Brain microvascular endothelial cell (primary cell): ENCODE data around the gene MAP3K3.

Experiments used
- DNase-seq: peaks from one replicate; pipeline ENCODE4 v3.0.0-alpha.2; 2020
- H3K27ac ChIP-seq: fragments of 250-450 bp; sonication (Bioruptor Pico); 2 replicates; pipeline ENCODE4 v1.5.1; 2020; ENCODE audit warnings: mild to moderate bottlenecking, moderate library complexity
- H3K27me3 ChIP-seq: fragments of 250-450 bp; sonication (Bioruptor Pico); replicated peaks from 2 replicates; pipeline ENCODE4 v1.5.1; 2020; ENCODE audit warnings: mild to moderate bottlenecking
- H3K36me3 ChIP-seq: fragments of 250-450 bp; sonication (Bioruptor Pico); replicated peaks from 2 replicates; pipeline ENCODE4 v1.5.1; 2020; ENCODE audit warnings: mild to moderate bottlenecking
- H3K4me3 ChIP-seq: 2 replicates; pipeline ENCODE4 v1.5.1; 2011; ENCODE audit warnings: low read depth, mild to moderate bottlenecking, control low read depth, low read length, moderate library complexity
- in situ Hi-C: cut with HindIII; loops from 2 replicates; pipeline ENCODE4 v1.10.0; 2017; ENCODE audit warnings: low sequenced_read_pairs, low pct_ligation_motif_present
- TF ChIP-seq, protein P1 (sequence below): IDR thresholded peaks from 2 replicates; pipeline ENCODE4 v1.5.1; 2011; ENCODE audit warnings: low read depth, mild to moderate bottlenecking, moderate library complexity, low read length, control low read depth, inconsistent platforms; ENCODE audit errors: missing control alignments

MAP3K3 gene

DNA sequence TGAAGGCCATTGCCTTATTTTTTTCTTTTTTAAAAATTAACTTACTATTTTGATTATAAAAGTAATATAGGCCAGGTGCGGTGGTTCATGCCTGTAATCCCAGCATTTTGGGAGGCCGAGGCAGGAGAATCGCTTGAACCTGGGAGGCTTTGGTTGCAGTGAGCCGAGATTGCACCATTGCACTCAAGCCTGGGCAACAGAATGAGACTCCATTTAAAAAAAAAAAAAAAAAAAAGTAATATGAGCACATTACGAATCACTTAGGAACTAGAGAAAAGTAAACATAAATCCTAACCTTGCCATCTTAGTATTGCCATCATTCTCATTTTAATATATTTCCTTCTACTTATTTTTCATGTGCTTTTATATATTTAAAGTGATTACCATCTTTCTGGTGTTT is 34.4 kb upstream of the MAP3K3 start:
- in situ Hi-C loops = no loop called here
- Histone ChIP-seq H3K36me3 (peaks cover 41% of the 10 kb centered on the region), H3K27ac (no peak overlapping the region), H3K4me3 (no peak overlapping the region), H3K27me3 (no peaks in the 10 kb centered on the region)
- TF ChIP-seq, protein P1, sequence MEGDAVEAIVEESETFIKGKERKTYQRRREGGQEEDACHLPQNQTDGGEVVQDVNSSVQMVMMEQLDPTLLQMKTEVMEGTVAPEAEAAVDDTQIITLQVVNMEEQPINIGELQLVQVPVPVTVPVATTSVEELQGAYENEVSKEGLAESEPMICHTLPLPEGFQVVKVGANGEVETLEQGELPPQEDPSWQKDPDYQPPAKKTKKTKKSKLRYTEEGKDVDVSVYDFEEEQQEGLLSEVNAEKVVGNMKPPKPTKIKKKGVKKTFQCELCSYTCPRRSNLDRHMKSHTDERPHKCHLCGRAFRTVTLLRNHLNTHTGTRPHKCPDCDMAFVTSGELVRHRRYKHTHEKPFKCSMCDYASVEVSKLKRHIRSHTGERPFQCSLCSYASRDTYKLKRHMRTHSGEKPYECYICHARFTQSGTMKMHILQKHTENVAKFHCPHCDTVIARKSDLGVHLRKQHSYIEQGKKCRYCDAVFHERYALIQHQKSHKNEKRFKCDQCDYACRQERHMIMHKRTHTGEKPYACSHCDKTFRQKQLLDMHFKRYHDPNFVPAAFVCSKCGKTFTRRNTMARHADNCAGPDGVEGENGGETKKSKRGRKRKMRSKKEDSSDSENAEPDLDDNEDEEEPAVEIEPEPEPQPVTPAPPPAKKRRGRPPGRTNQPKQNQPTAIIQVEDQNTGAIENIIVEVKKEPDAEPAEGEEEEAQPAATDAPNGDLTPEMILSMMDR = no peak
- DNase-seq = no peak

DNA sequence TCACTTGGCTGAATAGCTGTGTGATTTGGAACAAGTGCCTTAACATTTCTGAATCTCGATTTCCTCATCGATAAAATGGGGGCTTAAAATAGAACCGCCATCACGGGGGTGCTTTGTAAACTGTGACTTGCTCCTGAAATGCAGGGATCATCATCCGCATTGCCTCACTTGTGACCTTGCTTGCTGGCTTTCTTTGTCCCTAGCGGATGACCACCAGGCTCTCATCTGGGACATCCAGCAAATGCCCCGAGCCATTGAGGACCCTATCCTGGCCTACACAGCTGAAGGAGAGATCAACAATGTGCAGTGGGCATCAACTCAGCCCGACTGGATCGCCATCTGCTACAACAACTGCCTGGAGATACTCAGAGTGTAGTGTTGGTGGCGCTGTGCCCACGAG is 33.4 kb upstream of the MAP3K3 start:
- TF ChIP-seq, protein P1 = no peak
- DNase-seq = no peak
- Histone ChIP-seq H3K4me3 (no peak overlapping the region), H3K27me3 (no peaks in the 10 kb centered on the region), H3K27ac (no peak overlapping the region), H3K36me3 (peaks cover 36% of the 10 kb centered on the region)
- in situ Hi-C loops = no loop called here

DNA sequence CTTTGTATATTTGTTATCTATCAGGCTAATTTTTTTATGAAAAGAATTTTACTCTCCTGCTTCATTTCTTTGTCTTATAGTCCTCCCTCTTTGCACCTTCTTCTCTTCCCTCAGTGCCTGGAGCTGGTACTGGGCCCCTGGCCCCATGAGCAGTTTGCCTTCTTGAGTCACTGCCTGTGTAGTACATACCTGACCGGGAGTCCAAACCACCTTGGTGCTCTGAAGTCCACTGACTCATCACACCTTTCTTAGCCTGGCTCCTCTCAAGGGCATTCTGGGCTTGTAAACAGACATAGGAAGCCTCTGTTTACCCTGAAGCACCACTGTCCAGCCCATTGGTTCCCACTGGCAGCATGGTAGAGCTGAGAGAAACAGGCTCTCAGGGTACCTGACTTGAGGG is 32.6 kb upstream of the MAP3K3 start:
- in situ Hi-C loops = no loop called here
- TF ChIP-seq, protein P1 = no peak
- Histone ChIP-seq H3K27me3 (no peaks in the 10 kb centered on the region), H3K4me3 (no peak overlapping the region), H3K27ac (no peak overlapping the region), H3K36me3 (peaks cover 33% of the 10 kb centered on the region)
- no peak for DNase-seq

DNA sequence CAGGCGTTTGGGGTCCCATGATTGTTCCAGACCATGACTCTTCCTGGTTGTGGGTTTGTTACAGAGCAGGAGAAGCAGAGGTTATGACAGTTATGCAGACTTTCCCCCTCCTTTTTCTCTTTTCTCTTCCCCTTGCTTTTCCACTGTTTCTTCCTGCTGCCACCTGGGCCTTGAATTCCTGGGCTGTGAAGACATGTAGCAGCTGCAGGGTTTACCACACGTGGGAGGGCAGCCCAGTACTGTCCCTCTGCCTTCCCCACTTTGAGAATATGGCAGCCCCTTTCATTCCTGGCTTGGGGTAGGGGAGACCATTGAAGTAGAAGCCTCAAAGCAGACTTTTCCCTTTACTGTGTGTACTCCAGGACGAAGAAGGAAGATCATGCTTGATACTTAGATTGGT is 29.4 kb upstream of the MAP3K3 start:
- TF ChIP-seq, protein P1 = no peak
- in situ Hi-C loops = no loop called here
- DNase-seq = no peak

DNA sequence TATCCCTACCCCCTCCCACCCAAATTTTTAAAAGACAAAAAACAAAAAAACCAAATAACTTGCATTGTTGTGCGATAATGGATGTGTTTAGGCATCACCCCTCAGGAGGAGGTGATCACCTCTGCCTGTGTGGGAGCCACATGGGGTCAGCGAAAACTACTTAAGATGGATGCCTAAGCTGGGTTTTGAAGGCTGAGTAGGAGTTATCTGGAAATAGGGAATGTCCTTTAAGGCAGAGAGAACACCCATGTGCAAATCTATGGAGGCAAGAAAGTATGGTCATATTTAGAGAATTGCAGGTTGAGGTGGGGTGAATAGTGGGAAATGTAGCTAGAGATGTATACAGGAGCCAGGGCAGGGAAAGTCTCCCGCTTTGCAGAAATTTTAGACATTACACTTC is 27.1 kb upstream of the MAP3K3 start:
- Histone ChIP-seq H3K27me3 (no peaks in the 10 kb centered on the region), H3K4me3 (no peak overlapping the region), H3K36me3 (peaks cover 8% of the 10 kb centered on the region), H3K27ac (no peak overlapping the region)
- in situ Hi-C loops = no loop called here
- TF ChIP-seq, protein P1 = no peak
- DNase-seq = no peak

More for the DNA sequence above, 29.4 kb upstream of the MAP3K3 start:
- H3K27ac ChIP-seq = no peak overlapping the region
- H3K27me3 ChIP-seq = no peaks in the 10 kb centered on the region
- H3K4me3 ChIP-seq = no peak overlapping the region
- peaks cover 19% of the 10 kb centered on the region for H3K36me3 ChIP-seq

DNA sequence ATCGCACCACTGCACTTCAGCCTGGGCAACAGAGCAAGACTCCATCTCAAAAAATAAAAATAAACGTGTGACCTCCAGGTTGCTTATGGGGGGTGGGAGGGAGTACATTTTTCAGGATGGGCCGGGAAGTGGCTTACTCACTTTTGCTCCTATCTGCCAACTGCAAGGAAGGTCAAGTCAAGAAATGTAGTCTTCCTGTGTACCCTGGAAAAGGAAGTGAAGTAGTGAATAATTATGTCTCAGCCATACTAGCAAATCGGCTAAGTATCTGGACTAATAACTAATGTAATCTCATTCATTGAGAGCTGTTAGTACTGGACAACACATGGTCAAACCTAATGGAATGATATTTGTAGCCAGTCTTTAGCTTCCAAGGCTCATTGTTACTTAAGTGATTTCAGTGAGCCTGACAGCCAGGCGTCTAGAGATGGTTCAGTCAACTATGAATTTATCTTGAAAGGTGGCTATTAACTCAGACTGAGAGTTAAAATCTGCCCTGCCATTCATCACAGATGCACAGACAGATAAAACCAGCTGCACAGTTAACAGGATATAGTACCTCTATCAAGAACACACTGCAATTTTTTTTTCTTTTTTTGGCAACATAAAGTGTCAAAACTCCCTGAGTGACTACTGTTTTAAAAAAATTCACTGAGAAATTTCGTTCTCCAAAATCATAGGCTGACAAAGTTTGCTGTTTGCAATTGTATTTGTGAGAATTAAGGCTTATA is 25.2 kb upstream of the MAP3K3 start:
- Histone ChIP-seq H3K27ac (no peak overlapping the region), H3K27me3 (no peaks in the 10 kb centered on the region), H3K4me3 (no peak overlapping the region), H3K36me3 (peaks cover under 1% of the 10 kb centered on the region)
- DNase-seq = no peak
- in situ Hi-C loops = no loop called here
- TF ChIP-seq, protein P1 = no peak
